Measurements from ENCODE around the gene C4BPB. TPM values are rescaled to one million over a fixed set of nuclear protein-coding genes. Genes with fewer than 3 reads are reported as not detected.

Gene C4BPB
- total RNA-seq, 1 experiment from 2014 or later: 7.5 TPM

- H3K9me3 Mint-ChIP-seq (ENCODE audit: low read depth, unreplicated experiment): no peaks in the 10 kb centered on the region
- no peak for TF ChIP-seq CTCF (IDR thresholded peaks at IDR 0.05; ENCODE audit: unreplicated experiment)
- no peaks in the 10 kb centered on the region for H3K36me3 Mint-ChIP-seq (ENCODE audit: insufficient read depth, unreplicated experiment)
- no peak overlapping the region for H3K27ac Mint-ChIP-seq (ENCODE audit: unreplicated experiment)
- intact Hi-C loops (cut with micrococcal nuclease; ENCODE audit: unreplicated experiment): loop anchor here (5.0 to 10.0 kb wide), 3 partner anchors 274 to 446 kb away; no protein-coding TSS in a partner anchor
- BruUV-seq (replicated peaks): no TSS peak
- no peak for DNase-seq
- peaks cover 9% of the 10 kb centered on the region for H3K4me1 Mint-ChIP-seq (ENCODE audit: low read depth, unreplicated experiment)
- H3K4me3 Mint-ChIP-seq (ENCODE audit: low read depth, unreplicated experiment): no peak overlapping the region
- no peaks in the 10 kb centered on the region for H3K27me3 Mint-ChIP-seq (ENCODE audit: unreplicated experiment)
- CTCF ChIA-PET: interaction anchor here (1.2 kb wide), 1 partner anchor 57 kb away, joined by 3 read pairs; no protein-coding TSS in a partner anchor
Measured at GRCh38 chr1:207078578-207079132, 10.0 kb upstream of the C4BPB start.

GRCh38 chr1:207079706-207080241 is 8.9 kb upstream of the C4BPB start:
- Mint-ChIP-seq H3K4me1 (ENCODE audit: low read depth, unreplicated experiment) (peaks cover 14% of the 10 kb centered on the region), H3K4me3 (ENCODE audit: low read depth, unreplicated experiment) (no peak overlapping the region), H3K36me3 (ENCODE audit: insufficient read depth, unreplicated experiment) (no peaks in the 10 kb centered on the region), H3K27ac (ENCODE audit: unreplicated experiment) (no peak overlapping the region), H3K9me3 (ENCODE audit: low read depth, unreplicated experiment) (no peaks in the 10 kb centered on the region), H3K27me3 (ENCODE audit: unreplicated experiment) (no peaks in the 10 kb centered on the region)
- no peak for DNase-seq
- CTCF ChIA-PET: interaction anchor here (1.1 to 1.5 kb wide), 3 partner anchors 25 to 326 kb away, joined by 3 to 4 read pairs (median 3); no protein-coding TSS in a partner anchor
- intact Hi-C loops (cut with micrococcal nuclease; ENCODE audit: unreplicated experiment): loop anchor here (5.0 to 10.0 kb wide), 3 partner anchors 275 to 447 kb away; no protein-coding TSS in a partner anchor
- TF ChIP-seq CTCF (IDR thresholded peaks at IDR 0.05; ENCODE audit: unreplicated experiment): no peak
- BruUV-seq (replicated peaks): no TSS peak

- DNase-seq: no peak
- CTCF ChIA-PET: interaction anchor here (1.1 to 1.8 kb wide), 2 partner anchors 23 to 418 kb away, joined by 3 to 4 read pairs; no protein-coding TSS in a partner anchor
- H3K27me3 Mint-ChIP-seq (ENCODE audit: unreplicated experiment): no peaks in the 10 kb centered on the region
- H3K4me3 Mint-ChIP-seq (ENCODE audit: low read depth, unreplicated experiment): no peak overlapping the region
- BruUV-seq (replicated peaks): no TSS peak
- intact Hi-C loops (cut with micrococcal nuclease; ENCODE audit: unreplicated experiment): no loop called here
- no peak overlapping the region for H3K27ac Mint-ChIP-seq (ENCODE audit: unreplicated experiment)
- H3K9me3 Mint-ChIP-seq (ENCODE audit: low read depth, unreplicated experiment): no peaks in the 10 kb centered on the region
- H3K4me1 Mint-ChIP-seq (ENCODE audit: low read depth, unreplicated experiment): peaks cover 23% of the 10 kb centered on the region
- TF ChIP-seq CTCF (IDR thresholded peaks at IDR 0.05; ENCODE audit: unreplicated experiment): no peak
- no peaks in the 10 kb centered on the region for H3K36me3 Mint-ChIP-seq (ENCODE audit: insufficient read depth, unreplicated experiment)
Measured at GRCh38 chr1:207081088-207081487, 7.6 kb upstream of the C4BPB start.

GRCh38 chr1:207081806-207082205 is 6.9 kb upstream of the C4BPB start:
- no TSS peak for BruUV-seq (replicated peaks)
- no peak overlapping the region for H3K4me3 Mint-ChIP-seq (ENCODE audit: low read depth, unreplicated experiment)
- H3K27me3 Mint-ChIP-seq (ENCODE audit: unreplicated experiment): no peaks in the 10 kb centered on the region
- H3K27ac Mint-ChIP-seq (ENCODE audit: unreplicated experiment): no peak overlapping the region
- no peaks in the 10 kb centered on the region for H3K36me3 Mint-ChIP-seq (ENCODE audit: insufficient read depth, unreplicated experiment)
- H3K9me3 Mint-ChIP-seq (ENCODE audit: low read depth, unreplicated experiment): no peaks in the 10 kb centered on the region
- TF ChIP-seq CTCF (IDR thresholded peaks at IDR 0.05; ENCODE audit: unreplicated experiment): no peak
- CTCF ChIA-PET: interaction anchor here (1.3 to 1.8 kb wide), 2 partner anchors 323 to 418 kb away, joined by 4 read pairs; no protein-coding TSS in a partner anchor
- no peak for DNase-seq
- intact Hi-C loops (cut with micrococcal nuclease; ENCODE audit: unreplicated experiment): no loop called here
- H3K4me1 Mint-ChIP-seq (ENCODE audit: low read depth, unreplicated experiment): peaks cover 23% of the 10 kb centered on the region
